ENCODE measurements around the gene RCN2. TPM values are rescaled to one million over a fixed set of nuclear protein-coding genes. Genes with fewer than 3 reads are reported as not detected.
A peak's percentile ranks its signal among the peaks of the same experiment; 100 is the strongest.

The RCN2 gene
- total and polyA plus RNA-seq, 8 donors: 42.3 to 215 (median 184) TPM

- DNase-seq (no peak), ATAC-seq (peak; percentile 72)
- intact Hi-C loops (cut with DNase I): no loop called here
- TF ChIP-seq CTCF (IDR thresholded peaks at IDR 0.05): no peak
- H3K36me3 ChIP-seq: peaks cover 0 to 28% of the 10 kb centered on the region in 2 donors
- H3K27ac ChIP-seq: no peak overlapping the region
- H3K9me3 ChIP-seq: no peaks in the 10 kb centered on the region
- no peak overlapping the region for H3K4me3 ChIP-seq
- peaks cover 6 to 23% of the 10 kb centered on the region in 2 donors for H3K4me1 ChIP-seq
- no peaks in the 10 kb centered on the region for H3K27me3 ChIP-seq
These were observed 5.1 kb downstream of the RCN2 start for GRCh38 chr15:76936671-76937070.

- no peak overlapping the region for H3K27ac ChIP-seq
- ATAC-seq (no peak), DNase-seq (no peak)
- no peaks in the 10 kb centered on the region for H3K9me3 ChIP-seq
- H3K4me3 ChIP-seq: no peak overlapping the region
- TF ChIP-seq CTCF (IDR thresholded peaks at IDR 0.05): no peak
- no peaks in the 10 kb centered on the region for H3K27me3 ChIP-seq
- intact Hi-C loops (cut with DNase I): no loop called here
- H3K36me3 ChIP-seq: peaks cover 0 to 28% of the 10 kb centered on the region in 2 donors
- H3K4me1 ChIP-seq: peaks cover 0 to 4% of the 10 kb centered on the region in 2 donors
These were observed 7.2 kb downstream of the RCN2 start for GRCh38 chr15:76938752-76939151.

- Histone ChIP-seq H3K4me3 (no peak overlapping the region), H3K36me3 (peaks cover 0 to 32% of the 10 kb centered on the region in 2 donors), H3K9me3 (no peaks in the 10 kb centered on the region), H3K27me3 (no peaks in the 10 kb centered on the region), H3K27ac (no peak overlapping the region), H3K4me1 (peaks cover 0 to 3% of the 10 kb centered on the region in 2 donors)
- ATAC-seq (no peak), DNase-seq (no peak)
- TF ChIP-seq CTCF (IDR thresholded peaks at IDR 0.05): no peak
- intact Hi-C loops (cut with DNase I): no loop called here
These were observed 8.2 kb downstream of the RCN2 start for GRCh38 chr15:76939715-76940114.

- Histone ChIP-seq H3K36me3 (peaks cover 0 to 29% of the 10 kb centered on the region in 2 donors), H3K9me3 (no peaks in the 10 kb centered on the region), H3K27ac (no peak overlapping the region), H3K4me1 (peaks cover 0 to 3% of the 10 kb centered on the region in 2 donors), H3K27me3 (no peaks in the 10 kb centered on the region), H3K4me3 (no peak overlapping the region)
- intact Hi-C loops (cut with DNase I): no loop called here
- no peak for TF ChIP-seq CTCF (IDR thresholded peaks at IDR 0.05)
- DNase-seq (no peak), ATAC-seq (no peak)
These were observed 10.1 kb downstream of the RCN2 start for GRCh38 chr15:76941636-76942035.

GRCh38 chr15:76942331-76942730 is 10.8 kb downstream of the RCN2 start:
- Histone ChIP-seq H3K36me3 (peaks cover 0 to 29% of the 10 kb centered on the region in 2 donors), H3K27me3 (no peaks in the 10 kb centered on the region), H3K27ac (no peak overlapping the region), H3K9me3 (no peaks in the 10 kb centered on the region), H3K4me1 (peaks cover 0 to 2% of the 10 kb centered on the region in 2 donors), H3K4me3 (no peak overlapping the region)
- DNase-seq: no peak
- intact Hi-C loops (cut with DNase I): no loop called here
- TF ChIP-seq CTCF (IDR thresholded peaks at IDR 0.05): no peak
- ATAC-seq: no peak

All from left lung (tissue), 10 donors.